Heart right ventricle (tissue), 16 donors: ENCODE measurements around the gene OLFM1. TPM values are rescaled to one million over a fixed set of nuclear protein-coding genes. Genes with fewer than 3 reads are reported as not detected.

Source experiments
- ATAC-seq, 8 donors: fragments of 200-7000 bp; cut with Tn5 transposase; one replicate each; pipeline ENCODE4 v1.9.1; 2020; ENCODE audit warnings: mild to moderate bottlenecking in 8 of 8, moderate library complexity in 8 of 8, moderate number of reproducible peaks in 1 of 8
- DNase-seq, 2 donors: peaks; one replicate each; pipeline ENCODE4 v3.0.0-alpha.2; 2020
- H3K27ac ChIP-seq, 10 donors: fragments of 200-600 bp; sonication (generic) in 2 of 10; one replicate each; pipeline versions ENCODE4 v1.5.0 to v1.8.0; 2020 to 2022; ENCODE audit warnings: mild to moderate bottlenecking in 3 of 10
- H3K27me3 ChIP-seq, 7 donors: fragments of 200-600 bp; one replicate each; pipeline ENCODE4 v1.8.0; 2021 to 2022; ENCODE audit warnings: mild to moderate bottlenecking in 2 of 7
- H3K36me3 ChIP-seq, 9 donors: fragments of 200-600 bp; sonication (generic) in 1 of 9; one replicate each; pipeline versions ENCODE4 v1.5.0 to v1.8.0; 2020 to 2022; ENCODE audit warnings: mild to moderate bottlenecking in 2 of 9
- H3K4me1 ChIP-seq, 9 donors: fragments of 200-600 bp; sonication (generic) in 1 of 9; one replicate each; pipeline versions ENCODE4 v1.5.0 to v1.8.0; 2020 to 2022; ENCODE audit warnings: mild to moderate bottlenecking in 4 of 9
- H3K4me3 ChIP-seq, 10 donors: fragments of 200-600 bp; sonication (generic) in 2 of 10; one replicate each; pipeline versions ENCODE4 v1.5.0 to v1.8.0; 2020 to 2022; ENCODE audit warnings: mild to moderate bottlenecking in 7 of 10, moderate library complexity in 2 of 10
- H3K9me3 ChIP-seq, 11 donors: fragments of 200-600 bp in 10 of 11; sonication (generic) in 2 of 11; one replicate each; pipeline versions ENCODE4 v1.5.0 to v1.8.0; 2013 to 2022; ENCODE audit warnings: mild to moderate bottlenecking in 2 of 11, control low read depth in 1 of 11, moderate library complexity in 1 of 11
- WGBS, 2 donors: extraction: QIAGEN DNeasy Blood & Tissue Kit; methylation state at CpG; one replicate each; pipeline ENCODE4 v1.1.7; 2013; ENCODE audit warnings: inconsistent platforms in 1 of 2; 5-methylcytosine and 5-hydroxymethylcytosine counted together
- intact Hi-C, 10 donors: fragments of 100-400 bp; cut with DNase I; formaldehyde crosslinking; loops; one replicate each; pipeline versions ENCODE4 v1.11.1 to v1.14.2; 2022
- polyA plus RNA-seq, 2 donors: library from polyadenylated mRNA; stranded (reverse); fragments of 200-250 nt; gene quantifications; one replicate each; pipeline ENCODE4 v1.2.3, GENCODE V29; 2013
- total RNA-seq, 10 donors: library from RNA; stranded (reverse); fragmentation: NEBNext Ultra II Directional in 3 of 10; extraction: Animal tissue kit (Norgen Biotek cat#: 25700) in 3 of 10; gene quantifications; one replicate each; pipeline versions ENCODE4 v1.2.1 to v1.2.4, GENCODE V29; 2021 to 2023
- TF ChIP-seq, protein P1 (sequence below), 9 donors: fragments of 200-600 bp; sonication (generic) in 2 of 9; IDR thresholded peaks; one replicate each; pipeline versions ENCODE4 v1.5.0 to v1.8.0; 2021 to 2022; ENCODE audit warnings: antibody characterized with exemption in 9 of 9, mild to moderate bottlenecking in 5 of 9, moderate library complexity in 1 of 9
- donor health status: Arrhythmogenic right ventricular cardiomyopathy.
- donor health status: ischemic (EF 13 %, LVEDD 7.1; RV severe dilation, severe dysfunction).
- donor health status: healthy with polysubstance abuse.
- donor health status: DM: no; HTN: yes; CAD: no.
- donor health status: DM: no; HTN: no; CAD: no.
- donor health status: ischemic (EF 25% LVEDD 6.9; RV normal size, moderate dysfunction).
- donor health status: ischemic (EF 25% LVEDD 5.7; RV mildly dilated, moderate dysfunction).
- donor health status: healthy.
- donor health status: DM: yes; HTN: yes; CAD: no.
- donor health status: Ischemic cardiomyopathy.
- donor health status: ischemic (EF 35%, LVEDD 5.7; RV mildly dilated, moderate dysfunction).
- donor health status: nonischemic (EF 11% LVEDD 7.7; RV severe dilation, severe dysfunction).
- donor health status: DM: yes; HTN: yes; CAD: no.
- donor health status: PGD.
- donor health status: ischemic (EF 29% LVEDD 5.4; RV normal size, mild dysfunction).
- donor health status: nonischemic (EF 23%, LVEDD 6.1; RV moderate dilation, normal function).

Gene OLFM1
- total and polyA plus RNA-seq, 12 donors = 3.3 to 14.9 (median 6.5) TPM

DNA sequence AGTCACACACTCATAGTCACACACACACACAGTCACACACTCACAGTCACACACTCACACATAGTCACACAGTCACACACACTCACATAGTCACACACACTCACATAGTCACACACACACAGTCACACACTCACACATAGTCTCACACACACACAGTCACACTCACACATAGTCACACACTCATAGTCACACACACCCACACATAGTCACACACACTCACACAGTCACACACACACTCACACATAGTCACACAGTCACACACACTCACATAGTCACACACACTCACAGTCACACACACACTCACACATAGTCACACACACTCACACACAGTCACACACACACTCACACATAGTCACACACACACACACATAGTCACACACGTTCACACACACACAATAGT lies 4.1 kb downstream of the OLFM1 start:
- H3K4me1 ChIP-seq = peaks cover 8 to 19% (median 15%) of the 10 kb centered on the region in 9 donors
- peaks cover 15 to 48% (median 38%) of the 10 kb centered on the region in 7 donors for H3K27me3 ChIP-seq
- WGBS, 2 donors = 70 to 81% methylated on average over 1 of the region's 1 CpG
- no peak for ATAC-seq
- H3K9me3 ChIP-seq = no peaks in the 10 kb centered on the region
- no peak for DNase-seq
- intact Hi-C loops = no loop called here
- peaks cover 0 to 3% (median 0%) of the 10 kb centered on the region in 9 donors for H3K36me3 ChIP-seq
- no peak overlapping the region for H3K27ac ChIP-seq
- H3K4me3 ChIP-seq = no peak overlapping the region
- TF ChIP-seq, protein P1, sequence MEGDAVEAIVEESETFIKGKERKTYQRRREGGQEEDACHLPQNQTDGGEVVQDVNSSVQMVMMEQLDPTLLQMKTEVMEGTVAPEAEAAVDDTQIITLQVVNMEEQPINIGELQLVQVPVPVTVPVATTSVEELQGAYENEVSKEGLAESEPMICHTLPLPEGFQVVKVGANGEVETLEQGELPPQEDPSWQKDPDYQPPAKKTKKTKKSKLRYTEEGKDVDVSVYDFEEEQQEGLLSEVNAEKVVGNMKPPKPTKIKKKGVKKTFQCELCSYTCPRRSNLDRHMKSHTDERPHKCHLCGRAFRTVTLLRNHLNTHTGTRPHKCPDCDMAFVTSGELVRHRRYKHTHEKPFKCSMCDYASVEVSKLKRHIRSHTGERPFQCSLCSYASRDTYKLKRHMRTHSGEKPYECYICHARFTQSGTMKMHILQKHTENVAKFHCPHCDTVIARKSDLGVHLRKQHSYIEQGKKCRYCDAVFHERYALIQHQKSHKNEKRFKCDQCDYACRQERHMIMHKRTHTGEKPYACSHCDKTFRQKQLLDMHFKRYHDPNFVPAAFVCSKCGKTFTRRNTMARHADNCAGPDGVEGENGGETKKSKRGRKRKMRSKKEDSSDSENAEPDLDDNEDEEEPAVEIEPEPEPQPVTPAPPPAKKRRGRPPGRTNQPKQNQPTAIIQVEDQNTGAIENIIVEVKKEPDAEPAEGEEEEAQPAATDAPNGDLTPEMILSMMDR (IDR thresholded peaks at IDR 0.05) = no peak

DNA sequence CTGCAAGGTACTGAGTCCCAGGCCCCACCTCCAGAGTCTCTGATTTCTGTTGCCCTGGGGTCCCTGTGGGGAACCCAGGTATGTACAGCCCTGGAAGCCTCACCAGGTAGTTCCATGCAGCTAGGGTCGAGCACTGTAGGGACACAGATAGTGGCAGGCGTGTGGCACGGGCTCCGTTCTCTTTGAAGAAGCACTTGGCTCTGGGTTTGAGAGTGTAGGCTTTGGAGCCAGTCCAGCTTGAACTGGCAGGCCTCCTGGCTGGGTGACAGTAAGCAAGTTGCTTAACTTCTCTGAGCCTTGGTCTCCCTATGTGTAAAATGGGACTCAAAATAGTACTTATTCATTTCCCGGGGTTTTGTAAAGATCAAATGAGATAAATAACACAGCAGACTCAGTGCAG lies 5.6 kb downstream of the OLFM1 start:
- no peak for DNase-seq
- peaks cover 5 to 38% (median 28%) of the 10 kb centered on the region in 7 donors for H3K27me3 ChIP-seq
- intact Hi-C loops = no loop called here

DNA sequence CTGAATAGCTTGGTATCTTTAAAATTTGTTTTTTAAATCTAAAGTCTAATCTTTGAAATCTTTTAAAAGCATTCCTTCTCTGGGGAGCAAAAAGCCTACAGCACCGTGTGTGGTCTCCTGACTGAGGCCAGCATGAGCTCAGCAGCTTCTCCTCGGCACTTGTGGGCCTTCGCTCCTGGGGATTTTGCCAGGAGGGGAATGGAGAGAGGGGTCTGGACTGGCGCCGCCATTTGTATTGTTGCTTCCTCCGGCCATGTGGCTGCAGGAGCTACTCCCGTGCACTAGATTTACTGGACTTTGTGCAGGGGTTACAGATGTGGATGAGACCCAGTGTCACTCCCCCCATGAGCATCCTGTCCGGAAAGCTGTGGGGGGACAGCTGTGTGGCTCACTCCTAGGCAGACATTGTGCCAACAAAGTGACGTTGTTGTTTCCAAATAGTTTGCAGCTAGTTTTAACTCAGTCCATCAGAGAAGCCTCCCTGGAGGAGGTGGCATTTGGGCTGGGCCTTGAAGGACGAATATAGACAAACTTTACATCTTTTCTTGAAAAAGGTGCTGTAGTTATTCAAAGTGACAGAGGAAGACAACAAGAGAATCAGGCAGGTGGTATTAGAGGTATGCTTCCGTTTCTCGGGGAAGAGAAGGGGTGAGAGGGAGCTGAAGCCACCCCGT lies 6.6 kb downstream of the OLFM1 start:
- H3K4me1 ChIP-seq = peaks cover 0 to 3% (median 0%) of the 10 kb centered on the region in 9 donors
- peaks cover 0 to 29% (median 18%) of the 10 kb centered on the region in 7 donors for H3K27me3 ChIP-seq
- intact Hi-C loops = no loop called here
- no peaks in the 10 kb centered on the region for H3K9me3 ChIP-seq
- H3K36me3 ChIP-seq = peaks cover 0 to 19% (median 0%) of the 10 kb centered on the region in 9 donors
- TF ChIP-seq, protein P1 (IDR thresholded peaks at IDR 0.05) = no peak
- H3K4me3 ChIP-seq = no peak overlapping the region
- no peak overlapping the region for H3K27ac ChIP-seq
- ATAC-seq (no peak), DNase-seq (no peak)
- WGBS, 2 donors = 63 to 74% methylated on average over 13 of the region's 13 CpGs

More for the DNA sequence above, 5.6 kb downstream of the OLFM1 start:
- Histone ChIP-seq H3K4me3 (no peak overlapping the region), H3K4me1 (peaks cover 0 to 12% (median 7%) of the 10 kb centered on the region in 9 donors), H3K36me3 (peaks cover 0 to 16% (median 0%) of the 10 kb centered on the region in 9 donors), H3K27ac (no peak overlapping the region), H3K9me3 (no peaks in the 10 kb centered on the region)
- no peak for ATAC-seq
- 76 to 85% methylated on average over 5 of the region's 5 CpGs for WGBS, 2 donors
- TF ChIP-seq, protein P1 (IDR thresholded peaks at IDR 0.05) = no peak

DNA sequence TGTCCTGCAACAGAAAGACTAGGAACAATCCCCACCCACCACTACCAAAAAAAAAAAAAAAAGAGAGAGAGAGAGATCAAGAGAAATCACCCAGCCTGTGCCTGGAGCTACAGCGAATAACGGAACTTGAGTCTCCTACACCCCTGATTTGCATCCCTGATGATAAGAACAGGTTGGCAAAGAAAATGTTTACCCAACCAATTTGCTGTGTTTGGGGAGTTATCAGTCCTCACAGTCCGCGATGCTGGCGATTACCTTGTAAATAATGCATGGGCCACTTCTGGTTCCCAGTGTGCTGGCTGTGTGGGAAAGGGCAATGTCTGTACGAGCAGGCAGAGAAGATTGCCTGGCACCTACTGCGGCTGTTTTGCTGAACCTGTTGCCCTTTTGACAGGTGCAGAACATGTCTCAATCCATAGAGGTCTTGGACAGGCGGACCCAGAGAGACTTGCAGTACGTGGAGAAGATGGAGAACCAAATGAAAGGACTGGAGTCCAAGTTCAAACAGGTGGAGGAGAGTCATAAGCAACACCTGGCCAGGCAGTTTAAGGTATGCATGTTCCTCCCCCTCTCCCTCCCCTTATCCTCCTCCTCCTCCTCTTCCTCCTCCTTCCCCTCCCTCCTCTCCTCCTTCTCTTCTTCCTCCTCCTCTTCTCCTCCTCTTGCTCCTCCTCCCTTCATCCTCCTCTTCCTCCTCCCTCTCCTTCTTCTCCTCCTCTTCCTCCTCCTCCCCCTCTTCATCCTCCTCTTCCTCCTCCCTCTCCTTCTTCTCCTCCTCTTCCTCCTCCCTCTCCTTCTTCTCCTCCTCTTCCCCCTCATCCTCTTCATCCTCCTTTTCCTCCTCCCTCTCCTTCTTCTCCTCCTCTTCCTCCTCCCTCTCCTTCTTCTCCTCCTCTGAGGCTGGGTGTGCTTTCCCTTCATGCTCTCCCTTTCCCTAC lies 8.3 kb downstream of the OLFM1 start:
- TF ChIP-seq, protein P1 (IDR thresholded peaks at IDR 0.05) = no peak
- 53 to 59% methylated on average over 9 of the region's 9 CpGs for WGBS, 2 donors
- DNase-seq (no peak), ATAC-seq (no peak)
- no peaks in the 10 kb centered on the region for H3K4me1 ChIP-seq
- H3K9me3 ChIP-seq = no peaks in the 10 kb centered on the region
- peaks cover 0 to 19% (median 0%) of the 10 kb centered on the region in 9 donors for H3K36me3 ChIP-seq
- no peak overlapping the region for H3K27ac ChIP-seq
- peaks cover 0 to 18% (median 12%) of the 10 kb centered on the region in 7 donors for H3K27me3 ChIP-seq
- H3K4me3 ChIP-seq = no peak overlapping the region
- intact Hi-C loops = no loop called here
